CD4-positive, alpha-beta T cell treated with Interferon alpha-2 for 1 hour (primary cell): ENCODE data around the gene NFIX.
A peak's percentile ranks its signal among the peaks of the same experiment; 100 is the strongest.

ENCODE experiments used
- DNase-seq, 2 donors: peaks; one replicate each; pipeline ENCODE4 v3.0.0-alpha.2; 2020 to 2022

Gene NFIX

GRCh38 chr19:13095934-13096927, 101.0 kb downstream of the NFIX start:
- no peak for DNase-seq

GRCh38 chr19:13097033-13097462, 101.8 kb downstream of the NFIX start:
- DNase-seq, result peak in 1 of 2 donors; percentile 36

DNA sequence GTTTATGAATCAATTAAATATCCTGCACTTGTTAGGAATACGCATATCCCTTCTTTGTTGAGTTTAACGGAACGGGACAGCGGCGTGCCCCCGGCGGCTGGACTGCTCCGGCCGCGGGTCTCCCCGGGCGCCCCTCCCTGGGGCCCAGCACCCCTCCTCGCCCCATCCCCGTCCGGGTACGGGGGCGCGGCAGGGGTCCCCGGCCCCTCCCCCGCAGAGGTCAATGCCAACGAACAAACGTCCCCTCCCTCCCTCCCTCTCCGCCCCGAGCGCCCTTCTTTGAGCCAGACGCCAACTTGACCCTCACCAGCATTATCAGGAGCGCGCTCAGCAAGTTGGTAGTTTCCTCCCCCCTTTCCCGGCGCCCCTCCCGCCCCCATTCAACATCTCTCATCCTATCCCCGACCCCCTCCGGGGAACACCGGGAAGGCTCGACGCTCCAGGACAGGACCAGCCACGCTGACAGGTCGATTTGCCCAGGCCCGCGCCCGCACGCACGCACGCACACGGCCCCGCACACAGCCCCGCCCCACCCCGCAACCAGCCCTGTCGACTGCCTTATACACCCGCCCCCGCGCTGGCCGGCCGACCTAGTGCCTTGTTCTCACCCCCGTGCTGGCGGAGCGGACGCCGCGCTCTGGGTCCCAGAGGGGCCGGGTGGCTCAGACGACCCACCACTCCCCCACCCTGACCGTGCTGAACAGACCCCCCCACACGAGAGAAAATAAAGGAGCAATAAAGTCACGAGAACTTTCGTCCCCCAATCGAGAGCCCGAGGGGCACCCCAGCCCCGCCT, 102.4 kb downstream of the NFIX start:
- DNase-seq, result peak in 1 of 2 donors; percentile 27

DNA sequence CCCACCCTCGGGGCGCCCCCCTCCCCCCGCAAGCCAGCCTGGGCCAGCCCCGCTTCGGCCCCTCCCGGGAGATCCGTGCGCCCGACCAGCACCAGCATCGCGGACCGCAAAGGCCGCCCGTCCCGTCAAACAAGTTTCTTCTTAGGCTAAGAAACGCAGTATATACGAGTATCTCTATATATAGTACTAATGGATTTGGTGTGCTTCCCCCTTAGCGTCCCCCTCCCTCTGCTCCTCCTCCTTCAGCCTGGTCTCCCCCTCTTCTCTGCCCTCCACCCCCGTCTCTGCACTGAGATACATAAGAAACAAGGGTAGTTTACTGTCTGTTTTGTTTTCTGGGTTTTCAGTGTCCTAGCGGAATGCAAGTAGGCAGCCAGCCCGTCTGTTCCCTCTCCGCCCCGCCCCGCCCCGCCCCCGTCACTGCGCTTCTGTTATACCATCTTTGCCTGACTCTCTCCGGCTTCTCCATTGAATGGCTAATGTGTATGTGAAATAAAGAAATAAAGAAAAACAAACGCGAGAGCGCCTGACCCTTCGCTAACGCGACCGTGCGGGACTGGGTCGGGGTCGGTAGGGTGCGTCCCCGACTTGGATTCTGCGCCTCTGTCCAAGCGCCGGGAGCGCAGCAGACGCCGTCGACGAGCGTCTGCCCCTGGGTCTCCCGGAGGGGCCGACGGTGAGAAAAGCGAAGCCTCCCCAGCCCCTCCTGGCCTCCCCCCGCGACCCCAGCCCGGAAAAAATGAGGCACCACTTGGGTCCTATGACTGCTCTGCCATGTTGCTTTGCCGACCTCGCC, 103.2 kb downstream of the NFIX start:
- peak; percentile 50 to 51 for DNase-seq

- DNase-seq, result peak; percentile 84
These were observed 104.1 kb downstream of the NFIX start for GRCh38 chr19:13099073-13099999.

GRCh38 chr19:13100031-13100588, 104.8 kb downstream of the NFIX start:
- peak; percentile 72 to 84 for DNase-seq

- no peak for DNase-seq
These were observed 105.7 kb downstream of the NFIX start for GRCh38 chr19:13100841-13101589.

- DNase-seq, result no peak
These were observed 106.5 kb downstream of the NFIX start for GRCh38 chr19:13101590-13102415.

GRCh38 chr19:13102416-13102665, 107.1 kb downstream of the NFIX start:
- no peak for DNase-seq

- DNase-seq, result peak; percentile 51 to 74
These were observed 107.6 kb downstream of the NFIX start, which contains the start of gene LYL1 for GRCh38 chr19:13102666-13103580. LYL1 (minus strand) TSS chr19:13102858; CDS start chr19:13101171, 1,687 bp downstream.

GRCh38 chr19:13103581-13104359, 108.5 kb downstream of the NFIX start:
- no peak for DNase-seq

DNA sequence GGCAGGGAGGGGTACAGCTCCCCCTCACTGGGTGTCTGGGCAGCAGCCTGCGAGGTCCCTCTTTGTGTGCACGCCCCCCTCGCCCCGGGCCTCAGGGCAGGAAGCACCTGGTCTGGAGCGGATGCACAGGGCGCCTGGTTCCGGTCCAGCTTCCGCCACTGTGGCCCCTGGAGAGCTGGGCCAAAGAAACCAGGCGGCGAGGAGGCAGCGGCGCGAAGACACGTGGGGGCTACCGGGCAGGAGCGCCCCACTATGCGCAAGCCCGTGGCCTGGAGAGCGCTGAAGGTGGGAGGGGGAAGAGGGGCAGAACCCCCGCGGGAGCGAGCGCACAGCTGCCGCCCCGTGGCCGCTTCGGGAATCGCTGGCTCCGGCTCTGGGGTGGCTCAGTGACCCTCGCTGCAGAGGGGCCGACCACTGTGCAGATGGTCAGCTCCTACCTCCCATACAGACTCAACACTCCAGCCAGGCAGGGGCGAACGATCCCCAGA, 109.1 kb downstream of the NFIX start:
- peak; percentile 71 to 89 for DNase-seq

DNA sequence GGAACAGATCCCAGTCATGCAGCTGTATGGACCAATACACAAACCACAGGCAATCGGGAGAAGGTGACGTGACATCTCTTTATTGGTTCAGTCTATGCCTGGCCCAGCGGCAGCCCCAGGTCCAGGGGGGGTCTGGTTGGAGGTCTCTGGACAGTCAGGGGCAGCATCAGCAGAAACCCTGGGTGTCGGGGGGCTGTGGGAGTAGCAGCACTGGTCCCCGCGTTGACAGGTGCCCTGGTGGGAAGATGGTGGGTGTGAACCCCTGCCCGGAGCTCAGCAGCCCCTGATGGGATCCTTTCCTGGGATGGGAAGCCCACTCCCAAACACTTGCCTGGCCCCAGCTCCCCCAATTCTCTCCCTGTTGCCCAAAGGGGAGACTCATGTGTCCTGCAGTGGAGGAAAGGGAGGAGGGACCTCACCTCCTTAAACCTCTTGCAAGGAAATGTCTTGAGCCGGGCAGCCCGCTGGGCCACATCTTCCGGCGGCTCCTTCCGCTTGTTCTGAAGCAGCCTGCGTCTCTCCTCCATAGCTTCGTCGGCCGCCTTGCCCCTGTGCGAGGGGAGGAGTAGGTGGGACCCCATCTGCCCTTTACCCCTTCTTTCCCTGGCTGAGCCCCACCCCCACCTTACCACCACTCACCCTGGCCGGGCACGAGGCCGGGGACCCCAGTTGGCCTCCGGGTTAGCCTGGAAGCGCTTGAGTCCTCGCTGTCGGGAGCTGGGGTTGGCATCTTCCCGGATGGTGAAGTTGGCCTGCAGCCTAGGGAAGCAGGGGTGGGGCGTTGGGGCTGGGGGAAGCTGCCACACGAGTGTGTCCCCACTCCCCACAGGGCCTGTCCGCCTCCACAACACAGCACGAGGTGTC, 109.8 kb downstream of the NFIX start:
- peak; percentile 46 to 47 for DNase-seq

- DNase-seq, result no peak
These were observed 114.3 kb downstream of the NFIX start for GRCh38 chr19:13109361-13110098.

- DNase-seq, result no peak
These were observed 114.9 kb downstream of the NFIX start for GRCh38 chr19:13110099-13110610.

DNA sequence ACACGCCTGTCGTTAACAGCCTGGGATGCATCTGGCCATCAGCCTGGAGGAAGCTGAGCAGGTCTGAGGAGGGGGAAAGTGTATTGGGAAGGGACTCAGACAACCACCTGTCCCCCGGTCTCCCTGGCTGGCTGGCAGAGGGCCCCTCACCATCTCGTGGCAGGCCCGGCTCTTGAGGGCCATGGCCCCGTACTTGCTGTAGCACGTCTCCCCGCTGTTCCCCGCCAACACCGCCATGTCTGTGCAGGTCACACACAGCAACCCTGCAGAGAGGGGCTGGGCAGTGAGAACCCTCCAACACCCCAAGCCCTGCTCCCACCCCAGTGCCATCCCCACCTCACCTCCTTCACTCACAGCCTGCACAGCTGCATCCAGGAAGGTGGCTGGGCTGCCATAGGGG, 117.3 kb downstream of the NFIX start:
- no peak for DNase-seq
